GM21390 (cell line): Measurements from ENCODE around the gene PPIP5K2.
"Not testable (repeated sequence)": the region's sequence is repeated elsewhere in the genome, so short reads cannot be mapped to it uniquely, and the experiment has no call there.

Source experiments
- ATAC-seq: cut with Tn5 transposase; IDR thresholded peaks from one replicate; pipeline ENCODE4 v1.9.1; 2021; ENCODE audit not compliant: unreplicated experiment

The PPIP5K2 gene

DNA sequence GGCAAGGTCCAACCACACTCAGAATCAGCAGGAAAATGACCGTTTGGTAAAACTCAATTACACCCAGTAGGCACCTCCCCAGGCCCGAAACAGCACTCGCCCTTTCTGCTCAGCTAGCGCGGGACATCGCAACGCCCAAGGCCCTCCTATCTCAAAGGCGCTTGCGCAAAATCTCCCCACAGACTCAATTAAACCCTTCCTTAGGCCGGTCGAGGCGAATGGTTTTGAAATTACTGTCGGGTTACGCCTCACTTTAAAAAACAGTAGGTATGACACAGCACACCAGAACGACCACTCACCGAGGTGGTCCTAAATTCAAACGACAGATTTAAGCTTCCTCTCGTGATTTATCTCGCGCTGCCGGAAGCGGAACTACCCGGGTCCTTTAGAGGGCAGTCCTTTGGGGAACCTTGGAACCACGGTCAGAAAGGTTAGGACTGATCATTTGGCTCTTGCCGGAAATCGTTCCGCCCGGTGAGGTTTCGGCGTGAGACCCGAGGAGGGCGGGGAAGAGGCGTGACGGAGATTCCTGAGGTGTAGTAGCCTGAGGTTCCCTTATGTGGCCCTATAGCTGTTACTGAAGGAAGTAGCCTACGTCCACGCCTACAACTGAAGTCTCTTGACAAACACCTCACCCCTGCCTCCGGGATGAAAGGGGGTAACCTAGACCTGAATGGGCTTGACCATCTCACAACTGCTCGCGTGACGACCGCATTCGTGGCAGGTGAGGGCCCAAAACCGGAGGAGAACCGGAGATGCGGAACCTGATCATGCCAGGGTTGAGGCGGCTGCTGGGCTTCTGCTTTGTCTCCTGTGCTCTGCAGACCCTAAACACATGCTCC, at the start of gene PPIP5K2, which contains the start of gene GIN1:
Gene PPIP5K2 (plus strand): TSS at position 537 of the 842 bp plus-strand sequence. CDS start 9,289 bp downstream, outside the sequence.
Gene GIN1 (minus strand): TSS at position 374 of the 842 bp plus-strand sequence. CDS start 11,431 bp downstream, outside the sequence.
- peak; percentile 92 for ATAC-seq

DNA sequence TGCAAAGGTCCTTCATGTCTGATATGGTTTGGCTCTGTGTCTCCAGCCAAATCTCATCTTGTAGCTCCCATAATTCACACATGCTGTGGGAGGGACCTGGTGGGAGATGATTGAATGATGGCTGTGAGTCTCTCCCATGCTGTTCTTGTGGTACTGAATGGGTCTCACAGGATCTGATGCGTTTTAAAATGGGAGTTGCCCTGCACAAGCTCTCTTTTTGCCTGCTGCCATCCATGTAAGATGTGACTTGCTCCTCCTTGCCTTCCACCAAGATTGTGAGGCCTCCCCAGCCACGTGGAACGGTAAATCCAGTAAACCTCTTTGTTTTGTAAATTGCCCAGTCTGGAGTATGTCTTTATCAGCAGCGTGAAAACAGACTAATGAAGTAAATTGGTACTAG, 46.6 kb upstream of the PPIP5K2 start:
- ATAC-seq = not testable (repeated sequence)

DNA sequence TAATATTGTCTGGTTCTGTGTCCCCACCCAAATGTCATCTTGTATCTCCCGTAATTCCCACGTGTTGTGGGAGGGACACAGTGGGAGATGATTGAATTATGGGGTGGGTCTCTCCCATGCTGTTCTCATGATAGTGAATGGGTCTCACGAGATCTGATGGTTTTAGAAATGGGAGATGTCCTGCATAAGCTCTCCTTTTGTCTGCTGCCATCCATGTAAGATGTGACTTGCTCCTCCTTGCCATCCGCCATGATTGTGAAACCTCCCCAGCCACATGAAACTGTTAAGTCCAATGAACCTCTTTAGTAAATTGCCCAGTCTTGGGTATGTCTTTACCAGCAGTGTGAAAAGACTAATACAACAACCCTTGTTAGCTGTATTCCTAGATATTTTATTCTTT, 44.7 kb upstream of the PPIP5K2 start:
- ATAC-seq = no peak

DNA sequence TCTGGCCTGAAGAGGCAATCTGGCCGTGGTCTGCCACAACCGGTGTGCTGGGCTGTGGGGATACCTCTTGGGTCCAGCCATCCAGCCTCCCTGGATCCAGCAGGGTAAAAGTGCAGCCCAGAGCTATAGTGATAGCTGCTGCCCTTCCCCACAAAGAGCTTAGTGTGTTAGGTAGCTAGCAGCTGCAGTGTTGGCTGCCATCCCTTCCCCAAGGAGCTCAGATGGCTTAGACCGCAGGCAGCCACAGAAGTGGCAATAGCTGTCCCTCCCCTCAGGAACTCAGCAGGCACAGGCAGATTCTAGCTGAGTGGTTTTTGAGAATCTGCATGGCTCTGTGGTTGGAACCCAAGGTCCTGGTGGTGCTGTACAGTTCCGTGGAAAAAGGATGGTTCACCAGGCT, 40.3 kb upstream of the PPIP5K2 start:
- ATAC-seq = no peak

DNA sequence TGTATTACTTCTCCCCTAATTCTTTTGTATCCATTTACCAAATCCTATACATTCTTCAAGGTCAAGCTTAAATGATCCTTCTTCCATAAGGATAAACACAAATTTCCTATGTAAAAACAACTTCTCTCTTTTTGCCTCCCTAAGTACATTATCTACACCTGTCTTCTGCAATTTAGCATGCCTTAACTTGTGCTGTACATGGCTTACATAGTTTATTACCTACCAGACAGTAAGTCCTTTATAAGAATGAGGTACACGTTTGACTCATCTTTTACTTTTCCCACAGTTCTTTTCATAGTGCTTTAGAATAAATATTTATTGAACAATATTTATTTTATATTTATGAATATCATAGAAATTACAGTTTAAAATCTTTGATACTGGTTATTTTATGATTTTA, 33.6 kb upstream of the PPIP5K2 start:
- ATAC-seq = no peak

DNA sequence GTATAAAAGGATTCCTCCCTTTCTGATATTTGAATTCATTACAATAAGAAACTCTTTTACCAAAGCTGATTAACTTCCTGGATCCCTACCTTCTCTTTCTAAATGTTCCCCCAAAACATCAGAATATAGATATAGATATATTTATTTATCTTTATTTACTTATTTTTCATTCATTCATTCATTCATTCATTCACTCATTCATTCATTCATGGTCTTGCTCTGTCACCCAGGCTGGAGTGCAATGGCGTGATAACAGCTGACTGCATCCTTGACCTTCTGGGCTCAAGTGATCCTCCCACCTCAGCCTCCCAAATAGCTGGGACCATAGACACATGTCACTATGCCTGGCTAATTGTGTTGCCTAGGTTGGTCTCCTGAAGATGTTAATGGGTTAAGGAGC, 30.8 kb upstream of the PPIP5K2 start:
- no peak for ATAC-seq

DNA sequence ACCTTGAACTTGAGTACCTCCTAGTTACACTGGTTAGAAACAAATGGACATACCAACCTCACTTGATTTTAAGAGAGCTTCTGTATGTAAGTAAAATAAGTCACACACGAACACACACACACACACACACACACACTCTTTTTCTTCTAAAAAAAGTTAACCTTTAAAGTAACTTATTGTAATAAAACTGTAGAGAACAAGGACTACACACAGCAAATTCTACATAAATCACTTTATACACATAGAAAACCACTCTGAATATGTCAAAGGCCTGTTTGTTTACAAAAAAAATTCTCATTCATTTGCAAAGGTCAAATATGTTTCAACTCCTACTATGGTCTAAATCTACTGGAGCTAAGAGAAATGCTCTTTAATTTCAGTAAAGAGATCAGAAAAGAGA, 29.3 kb upstream of the PPIP5K2 start:
- no peak for ATAC-seq

DNA sequence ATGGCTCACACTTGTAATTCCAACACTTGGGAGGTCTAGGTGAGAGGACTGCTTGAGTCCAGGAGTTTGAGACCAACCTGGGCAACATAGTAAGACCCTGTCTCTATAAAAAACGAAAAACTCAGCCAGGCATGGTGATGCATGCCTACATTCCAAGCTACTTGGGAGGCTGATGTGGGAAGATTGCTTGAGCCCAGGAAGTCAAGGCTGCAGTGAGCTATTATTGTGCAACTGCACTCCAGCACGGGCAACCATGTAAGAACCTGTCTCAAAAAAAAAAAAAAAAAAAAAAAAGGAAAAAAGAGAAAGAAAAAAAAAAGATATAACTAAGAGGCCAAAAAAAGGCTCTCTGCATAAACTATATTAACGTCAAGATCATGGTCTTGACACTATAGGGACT, 27.4 kb upstream of the PPIP5K2 start:
- ATAC-seq = no peak

DNA sequence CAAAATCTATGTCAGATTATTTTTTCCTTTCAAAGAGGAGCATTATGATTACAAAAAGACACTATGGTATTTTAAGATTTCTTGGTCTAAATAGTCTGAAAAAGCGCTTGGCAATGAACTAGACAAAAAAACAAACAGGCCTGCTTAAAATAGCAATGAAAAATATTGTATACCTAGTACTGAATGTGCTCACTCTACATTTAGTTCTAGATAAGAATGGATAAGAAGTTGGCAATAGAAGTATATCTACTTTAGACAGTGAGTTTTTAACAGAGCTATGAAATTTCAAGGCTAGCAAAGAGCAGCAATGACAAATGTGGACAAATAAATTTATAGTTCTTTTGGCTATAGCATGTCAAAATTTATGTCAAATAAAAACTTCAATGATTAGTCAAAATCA, 26.4 kb upstream of the PPIP5K2 start:
- no peak for ATAC-seq

DNA sequence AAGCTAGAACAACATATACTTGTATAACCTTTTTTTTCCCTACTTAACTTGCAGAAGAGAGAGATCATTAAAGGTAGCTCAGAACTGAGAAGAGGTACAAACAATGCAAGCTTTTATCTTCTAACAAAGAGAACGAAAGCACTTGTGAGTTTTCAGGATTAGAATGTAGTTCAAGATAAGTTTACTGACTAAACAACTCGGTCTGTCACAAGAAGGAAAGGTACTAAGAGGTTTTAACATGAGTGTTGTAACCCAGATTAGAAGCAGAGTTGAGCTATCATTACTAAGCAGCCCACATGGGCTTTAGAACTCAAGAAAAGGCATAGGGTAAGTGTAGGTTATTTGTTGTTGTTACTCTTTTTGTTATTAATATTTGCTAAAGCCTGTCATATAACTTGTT, 25.4 kb upstream of the PPIP5K2 start:
- ATAC-seq = no peak

DNA sequence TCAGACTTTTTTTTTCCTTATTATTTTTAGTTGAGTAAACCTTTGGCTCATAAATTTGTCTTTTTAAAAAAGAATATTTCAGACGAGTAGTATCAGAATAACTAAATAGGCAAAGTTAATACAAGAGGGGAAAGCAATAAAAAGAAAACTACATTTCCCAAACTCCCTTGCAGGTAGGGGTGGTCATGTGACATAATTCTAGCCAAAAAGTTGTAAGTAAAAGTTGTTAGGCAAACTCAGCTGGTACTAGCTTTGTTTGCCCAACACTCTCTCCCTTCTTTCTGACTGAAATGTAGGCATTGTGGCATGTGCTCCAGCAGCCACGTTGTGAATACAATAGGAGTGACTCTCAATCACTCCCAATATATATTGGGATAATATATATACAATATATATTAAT, 21.1 kb upstream of the PPIP5K2 start:
- no peak for ATAC-seq

DNA sequence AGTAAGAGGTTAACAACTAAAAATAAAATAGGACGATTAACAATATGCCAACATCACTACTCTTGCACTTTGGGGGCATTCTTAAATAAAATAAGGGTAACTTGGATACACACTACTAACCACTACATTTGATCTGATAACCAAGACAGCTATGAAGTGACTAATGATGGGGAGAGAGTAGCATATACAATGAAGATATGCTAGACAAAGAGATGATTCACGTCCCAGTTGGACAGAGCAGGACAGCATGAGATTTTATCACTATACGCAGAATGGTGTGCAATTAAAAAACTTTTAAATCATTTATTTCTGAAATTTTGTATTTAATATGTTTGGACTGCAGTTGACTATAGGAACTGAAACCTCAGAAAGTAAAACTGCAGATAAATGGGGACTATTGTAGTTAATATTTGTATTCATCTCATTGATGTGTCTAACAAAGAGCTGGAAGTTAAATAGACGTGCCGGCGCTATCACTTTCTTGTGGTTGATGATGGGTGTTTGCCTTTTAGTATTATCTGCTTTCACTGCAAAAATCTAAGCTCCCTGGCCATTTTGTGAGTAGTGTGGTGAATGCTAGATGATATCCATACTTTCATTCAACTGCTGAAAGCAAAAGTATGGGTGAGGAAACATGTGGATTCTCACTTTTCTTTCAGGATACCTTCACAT, 18.9 kb upstream of the PPIP5K2 start:
- ATAC-seq = no peak

DNA sequence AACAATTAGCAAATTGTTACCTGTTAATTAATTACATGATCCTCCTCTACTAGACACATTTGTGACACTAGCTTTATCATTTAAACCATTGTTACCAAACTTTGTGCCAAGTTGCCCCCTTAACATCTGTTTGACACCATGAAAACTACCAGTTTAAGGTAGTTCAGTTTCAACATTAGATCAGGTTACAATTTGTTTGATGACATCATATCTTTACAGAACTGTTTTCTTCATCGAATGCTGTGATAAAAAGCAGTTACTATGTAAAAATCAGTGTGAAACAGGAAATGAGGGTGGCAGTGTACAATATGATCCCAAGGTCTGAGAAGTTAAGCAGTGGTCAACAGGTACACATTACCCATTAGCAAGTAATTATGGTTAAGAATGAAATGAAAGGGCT, 17.9 kb upstream of the PPIP5K2 start:
- no peak for ATAC-seq

DNA sequence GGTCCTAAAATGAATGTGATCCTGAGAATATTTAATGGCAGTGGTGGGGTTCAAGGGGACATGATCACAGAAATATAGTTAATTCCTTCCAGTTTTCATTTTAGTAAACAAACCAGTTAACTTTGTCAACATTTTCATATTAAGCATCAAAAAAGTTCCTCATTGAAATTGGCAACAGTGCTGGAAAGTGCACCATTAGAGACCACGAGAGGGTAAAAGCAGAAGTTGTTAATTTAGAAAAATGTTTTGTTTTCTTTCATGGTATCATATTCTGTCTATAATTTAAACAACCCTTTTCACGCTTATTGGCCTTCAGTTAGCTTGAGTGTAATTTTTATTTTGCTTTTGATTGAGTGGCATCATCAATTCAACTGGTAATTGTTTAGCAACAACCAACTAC, 12.0 kb upstream of the PPIP5K2 start:
- no peak for ATAC-seq

DNA sequence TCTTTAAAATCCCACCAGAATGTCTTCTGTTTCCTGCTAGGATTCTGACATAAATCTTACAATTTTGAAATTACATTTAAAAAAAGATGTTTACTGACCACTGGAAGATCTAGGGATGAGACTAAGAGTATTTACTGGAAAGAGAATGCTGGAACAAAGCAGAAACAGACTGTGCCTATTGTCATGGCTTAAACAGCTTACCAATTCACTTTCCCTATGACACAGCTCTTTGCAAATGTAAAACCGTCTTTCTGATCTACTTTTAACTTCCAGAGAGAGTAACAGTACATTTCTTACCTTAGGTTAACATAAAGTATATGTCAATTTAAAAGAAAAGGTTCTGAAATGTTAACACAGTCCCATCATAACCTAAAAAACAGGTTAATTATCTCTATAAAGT, 10.8 kb upstream of the PPIP5K2 start:
- no peak for ATAC-seq

DNA sequence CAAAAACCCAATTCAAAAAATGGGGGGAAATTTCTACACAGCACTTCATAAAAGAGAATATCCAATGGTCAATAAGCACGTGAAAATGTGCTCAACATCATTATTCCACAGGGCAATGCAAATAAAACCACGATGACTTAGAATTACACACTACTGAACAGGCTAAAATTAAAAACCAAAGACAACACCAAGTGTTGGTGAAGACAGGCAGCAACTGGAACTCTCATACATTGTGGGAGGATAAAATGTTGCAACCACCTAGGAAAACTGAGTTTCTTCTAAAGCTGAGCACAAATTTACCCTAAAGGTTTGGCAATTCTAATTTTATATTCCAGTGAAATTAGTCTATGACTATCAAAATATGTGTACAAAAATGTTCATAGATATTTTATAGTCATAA, 9.7 kb upstream of the PPIP5K2 start:
- no peak for ATAC-seq

DNA sequence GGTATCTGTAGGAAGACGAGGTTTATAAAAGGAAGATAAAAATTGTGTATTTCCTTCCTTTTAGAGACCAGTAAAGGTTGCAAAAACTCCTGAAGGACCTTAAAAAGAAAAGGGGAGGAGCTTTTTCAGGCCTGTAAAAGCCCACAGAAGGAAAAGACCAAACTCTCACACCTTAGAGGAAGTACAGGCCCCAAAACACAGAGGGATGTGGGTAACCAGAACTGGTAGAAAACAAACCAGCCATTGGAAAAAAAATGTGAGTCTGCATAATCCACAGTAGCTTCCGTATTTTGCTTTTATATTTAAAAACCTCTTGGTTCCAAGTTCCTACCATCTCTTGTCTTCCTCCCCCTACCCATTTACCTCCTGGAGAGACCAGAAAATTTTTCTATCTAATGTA, 8.6 kb upstream of the PPIP5K2 start:
- ATAC-seq = no peak

DNA sequence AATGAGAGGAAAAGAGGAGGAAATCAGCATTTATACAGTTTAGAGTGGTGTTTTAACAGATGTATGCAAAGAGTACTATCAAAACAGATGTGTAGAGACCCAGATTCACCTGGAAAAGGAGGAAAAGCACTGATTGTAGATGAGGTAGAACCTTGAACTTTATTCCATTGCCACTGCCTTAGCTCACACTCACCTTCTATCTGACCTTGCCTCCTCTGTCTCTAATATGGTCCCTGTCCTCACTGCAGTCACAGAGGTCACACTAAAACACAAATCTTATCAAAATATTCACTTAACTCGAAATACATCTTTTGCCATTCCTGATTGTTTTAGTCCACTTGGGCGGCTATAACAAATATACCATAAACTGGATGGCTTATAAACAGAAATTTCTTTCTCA, 7.2 kb upstream of the PPIP5K2 start:
- no peak for ATAC-seq

DNA sequence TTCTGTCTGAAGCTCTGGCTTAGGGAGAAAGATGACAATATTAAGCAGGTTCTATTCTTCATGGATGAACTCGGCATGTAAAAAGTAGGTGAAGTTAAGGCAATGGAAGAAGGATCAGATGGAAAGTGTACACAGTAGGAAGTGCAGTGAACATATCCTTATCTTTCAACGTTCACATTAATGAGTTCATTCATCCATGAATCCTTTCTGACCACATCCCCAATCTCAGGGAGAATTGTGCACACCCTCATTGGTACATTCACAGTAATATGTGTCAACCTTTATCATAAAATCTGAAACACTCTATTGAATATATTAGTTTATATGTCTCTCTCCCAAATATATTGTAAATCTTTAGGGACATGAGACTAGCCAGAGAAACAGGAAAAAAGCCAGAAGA, 5.7 kb upstream of the PPIP5K2 start:
- ATAC-seq = no peak

DNA sequence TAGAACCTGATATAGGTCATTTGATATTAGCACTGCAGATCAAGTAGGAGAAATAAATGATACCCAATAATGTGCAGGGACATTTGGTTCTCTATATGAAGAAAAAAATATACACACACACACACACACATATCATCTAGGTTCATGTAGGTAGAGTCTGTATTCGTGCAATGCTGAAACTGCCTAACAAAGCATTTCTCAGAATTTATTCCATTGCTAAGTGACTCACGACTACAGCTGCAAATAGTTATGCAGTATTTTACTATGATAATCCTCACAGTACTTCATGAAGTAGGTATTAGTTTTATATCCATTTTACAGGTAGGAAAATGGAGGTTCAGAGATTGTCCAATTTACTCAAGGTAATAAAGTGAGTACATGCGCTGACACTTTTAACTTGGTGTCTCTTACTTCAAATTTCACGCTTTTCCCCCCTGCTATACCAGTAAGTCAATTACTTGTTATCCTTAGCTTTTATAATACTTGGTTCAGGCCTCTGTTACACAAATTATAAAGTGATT, 2.6 kb upstream of the PPIP5K2 start:
- no peak for ATAC-seq

DNA sequence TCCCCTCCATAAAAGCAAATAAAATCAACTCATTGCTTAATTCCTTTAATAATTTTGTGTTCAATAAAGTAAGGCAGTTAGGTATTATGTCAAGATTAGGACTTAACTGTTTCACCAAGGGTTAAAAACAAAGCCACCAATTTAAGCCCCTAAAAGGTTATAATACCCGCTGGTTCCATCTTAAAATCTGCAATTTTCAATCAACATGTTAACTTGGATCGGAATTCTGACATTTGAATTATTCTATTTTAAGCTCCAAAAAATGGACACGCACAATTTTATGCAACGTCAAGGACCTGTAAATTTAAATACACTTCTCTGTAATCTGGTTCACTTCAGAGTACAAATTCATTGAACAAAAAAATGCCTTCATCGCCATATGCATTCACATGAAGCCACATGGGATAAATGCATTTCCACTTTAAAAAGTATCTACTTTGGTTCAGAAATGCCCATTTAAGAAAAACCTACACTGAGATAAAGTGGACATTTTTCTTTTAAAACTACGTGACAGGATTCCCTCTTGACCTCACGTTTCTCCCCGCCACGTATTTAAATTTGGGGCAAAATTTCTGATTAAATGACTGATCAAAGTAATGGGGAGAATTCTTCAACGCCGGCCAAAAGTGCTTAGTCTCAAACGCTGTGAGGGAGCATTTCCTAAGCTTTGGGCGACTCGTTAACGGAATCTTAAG, 884 bp upstream of the PPIP5K2 start:
- no peak for ATAC-seq
